Vagina (tissue), 2 donors: Measurements from ENCODE around the gene REEP1.

Experiments
- CTCF ChIP-seq, 3 experiments: fragments of 450-650 bp in 2 of 3; fragments of 200-600 bp in 1 of 3; sonication (generic) in 1 of 3; IDR thresholded peaks; one replicate each; pipeline ENCODE4 v1.5.1; 2017 to 2019; ENCODE audit warnings: antibody characterized with exemption in 3 of 3, mild to moderate bottlenecking in 2 of 3, moderate library complexity in 2 of 3
- POLR2A ChIP-seq, 2 donors: fragments of 450-650 bp; IDR thresholded peaks; one replicate each; pipeline ENCODE4 v1.6.1; 2017; ENCODE audit warnings: antibody characterized with exemption in 2 of 2, mild to moderate bottlenecking in 2 of 2, moderate library complexity in 2 of 2
- POLR2AphosphoS5 ChIP-seq, 2 donors: sonication (generic); formaldehyde crosslinking; IDR thresholded peaks; one replicate each; pipeline ENCODE4 v1.9.0; 2017; ENCODE audit warnings: antibody characterized with exemption in 2 of 2, mild to moderate bottlenecking in 2 of 2, low read depth in 1 of 2; ENCODE audit not compliant: insufficient read depth in 1 of 2

- TF ChIP-seq CTCF (IDR thresholded peaks at IDR 0.05) (no peak), POLR2AphosphoS5 (IDR thresholded peaks at IDR 0.05; ENCODE audit: insufficient read depth in 1 of 2, low read depth in 1 of 2) (no peak), POLR2A (IDR thresholded peaks at IDR 0.05) (no peak)
Measured at GRCh38 chr2:86256300-86256699, 81.1 kb downstream of the REEP1 start.
